GM18520 (cell line): ENCODE measurements around the gene ARHGAP9.
A peak's percentile ranks its signal among the peaks of the same experiment; 100 is the strongest.

Source experiments
- ATAC-seq: cut with Tn5 transposase; IDR thresholded peaks from one replicate; pipeline ENCODE4 v1.9.1; 2021; ENCODE audit not compliant: unreplicated experiment

ARHGAP9 gene

DNA sequence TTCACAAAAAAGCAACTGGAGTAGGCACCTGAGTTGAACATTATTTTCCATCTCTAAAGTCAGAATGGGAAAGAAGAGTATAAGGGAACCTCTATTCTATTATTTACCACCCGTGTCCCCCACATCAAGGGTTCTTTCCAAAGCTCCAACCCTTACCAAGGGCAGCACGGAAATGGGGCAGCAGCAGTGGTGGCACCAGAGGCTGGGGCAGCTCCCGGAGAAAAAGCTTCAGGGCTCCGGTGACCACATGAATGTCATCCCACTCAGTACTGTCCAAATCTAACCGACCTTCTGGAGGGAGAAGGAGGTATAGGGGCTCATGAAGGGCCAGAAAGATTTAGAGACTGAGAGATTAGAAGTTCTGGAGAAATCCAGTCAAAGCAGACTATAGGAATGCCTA is 5.8 kb downstream of the ARHGAP9 start:
- ATAC-seq = no peak

DNA sequence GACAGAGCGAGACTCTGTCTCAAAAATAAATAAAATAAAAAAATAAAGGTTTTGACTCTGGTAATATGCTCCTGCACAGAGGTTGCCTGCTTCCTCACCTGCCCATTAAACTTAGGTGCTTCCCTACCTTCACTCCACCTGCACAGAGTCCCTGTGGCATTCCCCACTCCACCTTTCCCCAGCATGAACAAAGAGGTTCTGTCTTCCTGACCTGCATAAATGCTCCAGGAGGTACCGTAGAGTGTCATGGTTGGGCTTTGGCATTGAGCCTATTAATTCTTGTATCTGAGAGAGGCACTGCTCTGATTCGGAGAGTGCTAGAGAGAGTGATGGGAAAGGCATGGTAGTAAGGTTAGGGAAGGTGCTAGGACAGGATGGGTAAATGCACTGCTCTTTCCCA is 6.3 kb downstream of the ARHGAP9 start:
- no peak for ATAC-seq

DNA sequence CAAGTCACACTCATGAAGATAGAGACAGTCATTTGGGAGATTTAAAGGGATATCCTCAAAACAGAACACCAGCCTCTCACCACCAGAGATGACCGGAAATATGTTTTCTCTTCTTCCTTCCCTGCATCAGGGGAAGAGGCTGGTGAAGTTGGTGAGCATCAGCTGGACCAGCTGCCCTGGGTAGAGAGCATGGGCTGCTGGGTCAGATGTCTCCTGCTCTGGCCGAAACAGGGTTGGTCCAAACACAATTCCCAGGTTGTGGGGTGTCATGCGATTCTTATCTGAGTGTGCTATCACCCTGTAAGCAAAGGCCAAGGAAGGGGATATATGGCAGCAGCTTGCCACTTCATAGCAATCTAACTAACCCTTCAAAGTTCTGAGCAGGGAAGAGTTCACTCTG is 7.3 kb downstream of the ARHGAP9 start:
- ATAC-seq = no peak

DNA sequence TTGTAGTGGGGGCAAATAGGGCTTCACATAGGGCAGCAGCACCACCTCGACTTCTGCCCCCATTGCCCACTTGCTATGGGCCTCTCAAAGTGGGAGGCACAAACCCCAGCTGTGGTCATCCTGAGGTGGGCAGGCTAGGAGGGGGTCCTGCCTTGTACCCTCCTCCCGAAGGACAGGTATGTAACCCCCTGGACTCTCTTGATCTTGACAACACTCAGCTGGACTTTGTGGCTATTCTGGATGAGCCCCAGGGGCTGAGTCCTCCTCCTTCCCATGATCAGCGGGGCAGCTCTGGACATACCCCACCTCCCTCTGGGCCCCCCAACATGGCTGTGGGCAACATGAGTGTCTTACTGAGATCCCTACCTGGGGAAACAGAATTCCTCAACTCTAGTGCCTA is 8.0 kb downstream of the ARHGAP9 start:
- ATAC-seq = no peak

DNA sequence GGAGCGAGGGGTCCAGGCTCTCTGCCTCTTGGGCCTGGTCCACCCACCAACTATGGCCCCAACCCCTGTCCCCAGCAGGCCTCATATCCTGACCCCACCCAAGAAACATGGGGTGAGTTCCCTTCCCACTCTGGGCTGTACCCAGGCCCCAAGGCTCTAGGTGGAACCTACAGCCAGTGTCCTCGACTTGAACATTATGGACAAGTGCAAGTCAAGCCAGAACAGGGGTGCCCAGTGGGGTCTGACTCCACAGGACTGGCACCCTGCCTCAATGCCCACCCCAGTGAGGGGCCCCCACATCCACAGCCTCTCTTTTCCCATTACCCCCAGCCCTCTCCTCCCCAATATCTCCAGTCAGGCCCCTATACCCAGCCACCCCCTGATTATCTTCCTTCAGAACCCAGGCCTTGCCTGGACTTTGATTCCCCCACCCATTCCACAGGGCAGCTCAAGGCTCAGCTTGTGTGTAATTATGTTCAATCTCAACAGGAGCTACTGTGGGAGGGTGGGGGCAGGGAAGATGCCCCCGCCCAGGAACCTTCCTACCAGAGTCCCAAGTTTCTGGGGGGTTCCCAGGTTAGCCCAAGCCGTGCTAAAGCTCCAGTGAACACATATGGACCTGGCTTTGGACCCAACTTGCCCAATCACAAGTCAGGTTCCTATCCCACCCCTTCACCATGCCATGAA is 8.6 kb downstream of the ARHGAP9 start:
- no peak for ATAC-seq

DNA sequence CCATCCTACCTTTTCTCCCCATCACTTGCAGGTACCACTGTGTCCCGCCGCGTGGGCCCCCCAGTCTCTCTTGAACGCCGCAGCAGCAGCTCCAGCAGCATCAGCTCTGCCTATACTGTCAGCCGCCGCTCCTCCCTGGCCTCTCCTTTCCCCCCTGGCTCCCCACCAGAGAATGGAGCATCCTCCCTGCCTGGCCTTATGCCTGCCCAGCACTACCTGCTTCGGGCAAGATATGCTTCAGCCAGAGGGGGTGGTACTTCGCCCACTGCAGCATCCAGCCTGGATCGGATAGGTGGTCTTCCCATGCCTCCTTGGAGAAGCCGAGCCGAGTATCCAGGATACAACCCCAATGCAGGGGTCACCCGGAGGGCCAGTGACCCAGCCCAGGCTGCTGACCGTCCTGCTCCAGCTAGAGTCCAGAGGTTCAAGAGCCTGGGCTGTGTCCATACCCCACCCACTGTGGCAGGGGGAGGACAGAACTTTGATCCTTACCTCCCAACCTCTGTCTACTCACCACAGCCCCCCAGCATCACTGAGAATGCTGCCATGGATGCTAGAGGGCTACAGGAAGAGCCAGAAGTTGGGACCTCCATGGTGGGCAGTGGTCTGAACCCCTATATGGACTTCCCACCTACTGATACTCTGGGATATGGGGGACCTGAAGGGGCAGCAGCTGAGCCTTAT is 9.2 kb downstream of the ARHGAP9 start:
- ATAC-seq = no peak

DNA sequence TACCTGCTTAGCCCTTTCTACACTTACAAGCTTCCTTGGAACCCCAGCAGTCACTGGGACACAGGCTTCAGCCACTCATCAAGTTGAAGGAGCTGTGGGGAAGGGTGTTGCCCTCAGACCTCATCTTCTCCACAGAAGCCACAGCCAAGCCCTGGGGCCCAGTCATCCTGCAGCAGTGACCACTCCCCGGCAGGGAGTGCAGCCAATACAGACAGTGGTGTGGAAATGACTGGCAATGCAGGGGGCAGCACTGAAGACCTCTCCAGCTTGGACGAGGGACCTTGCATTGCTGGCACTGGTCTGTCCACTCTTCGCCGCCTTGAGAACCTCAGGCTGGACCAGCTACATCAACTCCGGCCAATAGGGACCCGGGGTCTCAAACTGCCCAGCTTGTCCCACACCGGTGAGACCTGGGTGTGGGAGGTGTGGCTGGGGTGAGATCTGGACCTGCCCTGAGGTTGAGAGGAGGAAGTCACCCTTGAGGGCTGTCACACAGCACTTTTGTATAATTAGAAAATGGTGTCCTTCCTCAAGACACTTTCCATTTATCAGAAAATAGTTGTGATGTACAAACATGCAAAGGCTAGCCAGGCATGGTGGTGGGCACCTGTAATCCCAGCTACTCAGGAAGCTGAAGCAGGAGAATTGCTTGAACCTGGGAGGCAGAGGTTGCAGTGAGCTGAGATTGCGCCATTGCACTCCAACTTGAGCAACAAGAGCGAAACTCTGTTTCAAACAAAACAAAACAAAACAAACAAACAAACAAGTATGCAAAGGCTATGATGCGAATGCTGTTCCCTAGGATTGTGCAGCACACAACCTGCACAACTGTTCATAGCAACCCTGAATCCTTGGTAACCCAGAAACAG is 10.1 kb downstream of the ARHGAP9 start:
- ATAC-seq = no peak

DNA sequence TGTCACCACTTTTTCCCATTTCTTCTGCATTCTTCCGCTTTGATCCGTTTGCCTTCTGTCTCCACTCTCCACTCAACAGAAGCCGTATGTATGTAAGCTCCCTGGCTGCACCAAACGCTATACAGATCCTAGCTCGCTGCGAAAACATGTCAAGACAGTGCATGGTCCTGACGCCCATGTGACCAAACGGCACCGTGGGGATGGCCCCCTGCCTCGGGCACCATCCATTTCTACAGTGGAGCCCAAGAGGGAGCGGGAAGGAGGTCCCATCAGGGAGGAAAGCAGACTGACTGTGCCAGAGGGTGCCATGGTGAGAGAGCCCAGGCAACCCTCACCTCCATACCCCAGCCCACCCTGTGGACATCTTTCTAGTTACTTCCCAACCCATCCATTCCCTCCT is 11.8 kb downstream of the ARHGAP9 start:
- ATAC-seq = no peak

DNA sequence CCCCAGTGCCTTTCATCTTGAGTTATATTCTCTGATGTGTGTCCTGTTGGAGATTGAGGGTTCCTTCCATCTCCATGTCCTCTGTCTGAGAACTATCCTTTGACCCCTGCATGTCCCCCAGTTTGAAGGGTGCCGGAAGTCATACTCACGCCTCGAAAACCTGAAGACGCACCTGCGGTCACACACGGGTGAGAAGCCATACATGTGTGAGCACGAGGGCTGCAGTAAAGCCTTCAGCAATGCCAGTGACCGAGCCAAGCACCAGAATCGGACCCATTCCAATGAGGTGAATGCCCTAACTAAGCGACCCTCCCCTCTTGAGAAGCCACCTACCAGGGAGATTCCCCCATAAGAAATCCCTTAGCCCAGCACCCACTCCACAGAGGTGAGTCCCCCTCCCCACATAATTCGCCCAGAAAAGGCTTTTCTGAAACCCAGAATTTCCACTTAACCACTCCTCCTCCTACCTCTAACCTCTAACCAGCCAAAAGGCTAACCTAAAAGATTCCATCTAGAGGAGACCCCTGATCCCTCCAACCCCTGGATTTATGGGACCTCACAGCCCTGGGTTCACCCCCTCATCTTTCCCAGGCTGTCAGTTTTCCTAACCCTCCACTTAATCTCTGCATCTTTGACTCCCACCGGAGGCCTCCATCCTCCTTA is 12.3 kb downstream of the ARHGAP9 start:
- no peak for ATAC-seq

DNA sequence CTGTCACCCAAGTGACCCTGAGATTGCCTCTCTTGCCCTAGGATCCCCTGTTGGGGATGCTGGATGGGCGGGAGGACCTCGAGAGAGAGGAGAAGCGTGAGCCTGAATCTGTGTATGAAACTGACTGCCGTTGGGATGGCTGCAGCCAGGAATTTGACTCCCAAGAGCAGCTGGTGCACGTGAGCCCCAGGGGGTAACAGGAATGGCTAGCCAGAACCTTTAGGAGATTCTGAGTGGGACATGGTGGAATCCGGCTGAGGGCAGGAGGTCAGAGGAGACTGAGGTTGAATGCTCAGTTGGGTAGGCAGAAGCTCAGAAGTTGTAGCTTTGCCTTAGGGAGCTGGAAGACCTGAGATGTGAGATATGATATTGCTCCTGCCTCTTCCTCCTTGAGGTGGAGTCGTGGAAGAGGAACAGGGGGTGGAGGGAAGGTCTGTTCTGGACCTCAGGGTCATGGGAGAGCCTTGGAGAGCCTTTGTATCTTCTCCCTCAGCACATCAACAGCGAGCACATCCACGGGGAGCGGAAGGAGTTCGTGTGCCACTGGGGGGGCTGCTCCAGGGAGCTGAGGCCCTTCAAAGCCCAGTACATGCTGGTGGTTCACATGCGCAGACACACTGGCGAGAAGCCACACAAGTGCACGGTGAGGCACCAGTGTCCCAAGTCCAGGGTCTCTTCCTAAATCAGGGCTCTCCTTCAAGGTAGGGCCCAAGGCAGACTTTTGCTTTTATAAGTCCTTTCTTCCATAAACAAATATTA is 13.7 kb downstream of the ARHGAP9 start:
- ATAC-seq = no peak

DNA sequence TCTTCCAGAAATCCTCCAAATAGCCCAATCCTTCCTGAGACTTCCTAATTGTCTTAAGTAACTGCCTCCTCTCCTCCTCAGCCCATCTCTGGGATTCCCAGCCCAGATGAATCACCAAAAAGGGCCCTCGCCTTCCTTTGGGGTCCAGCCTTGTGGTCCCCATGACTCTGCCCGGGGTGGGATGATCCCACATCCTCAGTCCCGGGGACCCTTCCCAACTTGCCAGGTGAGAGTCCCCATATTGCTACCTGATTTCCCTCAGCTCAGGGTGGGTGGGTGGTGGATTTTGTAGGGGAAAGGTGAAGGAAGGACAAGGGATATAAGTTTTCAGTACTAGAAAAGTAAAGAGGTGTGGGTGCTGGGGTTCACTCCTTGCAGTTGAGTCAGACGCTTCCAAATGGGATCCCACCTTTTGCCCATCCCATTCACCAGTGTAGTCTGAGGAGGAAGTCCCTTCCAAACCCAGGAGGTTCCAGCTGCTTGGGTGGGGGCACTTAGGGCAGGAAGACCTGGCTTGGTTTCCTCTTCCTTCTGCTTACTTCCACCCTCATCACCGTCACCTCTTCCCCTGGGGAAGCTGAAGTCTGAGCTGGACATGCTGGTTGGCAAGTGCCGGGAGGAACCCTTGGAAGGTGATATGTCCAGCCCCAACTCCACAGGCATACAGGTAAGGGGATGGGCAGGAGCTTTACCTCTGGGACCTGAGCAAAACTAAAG is 14.5 kb downstream of the ARHGAP9 start:
- ATAC-seq = no peak

DNA sequence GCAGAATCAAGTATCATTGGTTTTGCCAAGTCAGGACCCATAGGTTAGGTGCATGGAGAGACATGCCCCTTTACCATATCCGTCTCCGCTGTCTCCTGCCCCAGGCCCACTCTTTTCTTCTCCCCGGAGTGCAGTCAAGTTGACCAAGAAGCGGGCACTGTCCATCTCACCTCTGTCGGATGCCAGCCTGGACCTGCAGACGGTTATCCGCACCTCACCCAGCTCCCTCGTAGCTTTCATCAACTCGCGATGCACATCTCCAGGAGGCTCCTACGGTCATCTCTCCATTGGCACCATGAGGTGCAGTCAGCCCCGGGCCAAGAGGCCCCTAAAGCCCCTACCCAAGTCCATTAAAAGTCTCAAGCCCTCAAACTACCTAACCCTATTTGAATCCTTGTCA is 15.1 kb downstream of the ARHGAP9 start:
- no peak for ATAC-seq

DNA sequence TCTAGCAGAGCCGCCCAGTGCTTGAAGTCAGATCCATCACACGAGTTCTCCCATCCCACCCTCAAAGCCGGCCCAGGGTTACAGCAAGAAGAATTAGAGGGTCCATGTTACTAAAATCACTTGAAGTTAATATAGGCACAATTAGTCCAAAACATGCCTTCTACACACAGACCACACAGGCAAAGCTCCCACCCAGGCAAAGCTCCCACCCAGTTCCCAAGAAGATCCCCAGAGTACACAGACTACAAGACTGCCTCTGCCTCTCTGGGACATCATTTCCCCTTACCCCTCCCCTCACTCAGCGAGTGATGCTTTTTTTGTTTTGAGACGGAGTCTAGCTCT is 16.8 kb downstream of the ARHGAP9 start:
- no peak for ATAC-seq

DNA sequence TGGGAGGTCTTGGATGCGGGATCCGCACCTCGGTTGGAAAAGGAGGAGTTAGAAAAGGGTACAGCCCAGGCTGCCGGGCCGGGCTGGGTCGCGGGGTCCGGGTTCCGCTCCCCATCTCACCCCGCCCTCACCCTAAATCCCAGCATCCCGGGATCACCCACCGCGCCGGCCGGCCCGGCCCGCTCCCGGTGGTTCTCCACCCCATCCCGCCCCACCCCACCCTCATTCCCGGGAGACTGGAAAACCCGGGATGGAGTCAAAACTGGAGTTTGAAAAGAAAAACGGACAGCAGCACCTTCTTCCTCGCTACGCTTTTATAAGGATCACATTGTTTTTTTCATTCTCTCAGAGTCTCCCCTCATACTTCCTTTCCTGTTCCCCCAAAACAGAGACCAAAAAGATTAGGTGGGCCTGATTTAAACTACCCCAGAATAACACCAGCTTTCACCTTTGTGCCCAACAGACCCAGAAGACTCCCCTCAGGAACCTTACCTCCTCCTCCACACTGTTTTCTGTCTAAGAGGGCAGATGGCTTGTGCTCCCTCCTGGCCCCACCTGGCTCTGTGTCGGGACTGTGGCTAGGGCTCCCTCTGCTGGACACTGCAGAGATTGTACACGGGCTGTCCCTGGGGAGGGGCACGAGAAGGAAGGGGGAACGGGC is 17.3 kb downstream of the ARHGAP9 start:
- ATAC-seq = peak; percentile 48

DNA sequence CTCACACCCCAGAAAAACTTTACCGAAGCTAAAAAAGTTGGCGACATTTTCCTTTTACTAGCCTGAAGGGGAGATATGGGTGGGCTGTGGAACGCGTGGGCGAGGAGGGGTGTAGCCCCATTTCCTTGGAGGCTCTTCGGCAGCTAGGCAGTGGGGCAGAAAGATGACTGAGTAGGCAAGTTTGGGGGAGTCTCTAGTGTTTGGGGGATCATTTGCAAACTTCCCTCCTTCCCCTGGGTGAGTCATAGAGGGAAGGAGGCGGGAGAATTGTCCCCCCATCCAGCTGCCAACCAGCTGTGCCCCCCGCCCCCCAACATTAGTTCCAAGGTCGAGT is 17.8 kb downstream of the ARHGAP9 start:
- no peak for ATAC-seq

DNA sequence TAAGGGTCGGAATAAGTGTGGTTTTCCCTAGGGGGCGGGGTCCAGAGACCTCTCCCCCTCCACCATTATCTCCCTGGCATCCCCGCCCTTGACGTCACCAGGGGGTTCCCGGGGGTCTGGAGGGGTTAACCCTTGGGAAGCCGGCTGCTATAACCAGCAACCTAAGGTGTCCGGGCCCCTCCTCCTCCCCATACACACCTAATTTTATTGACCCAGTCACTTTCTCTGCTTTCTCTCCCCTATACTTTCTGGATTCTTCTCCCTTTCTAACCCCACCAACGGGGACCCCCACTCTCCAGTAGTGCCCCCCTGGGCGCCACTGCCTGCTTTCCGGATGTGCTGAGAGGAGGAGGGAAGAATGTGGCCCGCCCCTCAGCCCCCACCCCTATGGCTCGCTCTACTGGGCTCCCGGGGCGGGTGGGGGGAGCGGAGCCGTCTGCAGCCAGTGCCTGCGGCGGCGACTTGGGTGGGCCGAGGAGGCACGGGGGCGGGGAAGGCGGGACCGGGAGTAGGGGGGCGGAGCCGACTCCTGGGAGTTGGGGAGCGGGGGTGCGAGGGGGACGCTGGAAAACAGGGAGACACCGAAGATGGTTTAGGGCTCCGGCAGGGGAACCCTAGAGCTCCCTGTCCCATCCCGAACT is 18.3 kb downstream of the ARHGAP9 start:
- ATAC-seq = no peak

DNA sequence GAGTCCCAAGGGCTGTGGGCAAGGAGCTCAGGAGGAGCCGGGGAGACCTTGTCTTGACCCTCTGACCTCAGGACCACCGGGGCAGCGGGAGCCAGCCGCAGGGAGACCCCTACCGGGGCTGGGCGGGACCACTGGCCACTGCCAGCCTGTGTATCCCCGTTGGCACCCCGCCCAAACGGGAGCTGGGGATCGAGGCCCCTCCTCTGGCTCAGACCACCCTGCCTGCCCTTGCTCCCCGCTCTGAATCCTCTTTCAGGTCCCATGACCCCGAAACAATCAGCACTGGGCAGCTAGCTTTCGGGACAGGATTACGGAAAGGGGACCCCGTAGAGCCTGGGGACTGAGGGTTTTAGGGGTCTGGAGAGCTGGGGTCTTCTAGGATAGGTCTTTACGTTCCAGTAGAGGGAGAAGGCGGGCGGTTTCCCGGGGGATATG is 18.8 kb downstream of the ARHGAP9 start:
- ATAC-seq = no peak

DNA sequence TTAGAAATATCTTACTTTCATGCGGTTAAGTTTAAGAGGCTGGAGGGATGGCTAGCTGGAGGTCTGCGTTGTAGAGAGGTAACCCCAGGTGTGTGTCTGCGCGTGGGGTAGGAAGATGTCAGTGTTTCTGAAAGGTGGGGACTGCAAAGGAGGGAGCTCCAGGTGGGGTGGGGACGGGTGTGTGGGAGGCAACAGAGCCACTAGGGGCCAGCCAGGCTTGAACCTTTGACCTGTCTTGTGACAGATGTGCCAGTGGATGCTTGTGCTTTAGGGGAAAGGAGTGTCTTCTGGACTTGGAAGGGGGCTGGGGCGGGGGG is 19.2 kb downstream of the ARHGAP9 start:
- no peak for ATAC-seq

DNA sequence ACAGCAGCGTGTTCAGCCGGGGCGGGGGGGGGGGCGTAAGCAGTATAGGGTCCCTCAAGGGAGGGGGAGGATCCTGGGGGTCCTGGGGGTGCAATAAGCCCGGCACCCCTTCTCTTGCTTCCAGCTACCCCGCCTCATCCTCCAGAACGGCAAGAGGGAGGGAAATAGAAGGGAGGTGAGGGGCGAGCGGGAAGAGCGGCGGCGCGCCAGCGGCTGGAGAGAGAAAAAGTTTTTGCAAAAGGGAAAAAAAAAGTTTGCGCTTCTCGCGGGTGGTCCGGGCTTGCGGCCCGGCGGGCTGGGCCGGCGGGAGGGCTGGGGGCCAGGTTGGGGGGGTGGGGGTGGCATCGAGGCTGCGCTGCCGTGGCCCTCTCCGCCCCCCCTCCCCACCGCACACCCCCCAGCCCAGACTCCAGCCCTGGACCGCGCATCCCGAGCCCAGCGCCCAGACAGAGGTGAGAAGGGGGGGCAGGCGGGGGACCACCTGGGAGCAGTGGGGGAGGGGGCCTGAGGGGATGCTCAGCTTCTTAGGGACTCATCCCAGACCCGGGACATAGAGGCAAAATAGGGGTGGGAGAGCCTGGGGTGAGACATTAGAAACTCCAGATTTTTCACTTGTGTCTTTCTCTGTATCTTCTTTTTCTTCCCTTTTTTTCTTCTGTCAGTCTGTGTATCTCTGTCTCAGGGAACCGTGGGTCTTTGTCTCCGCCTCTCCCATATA is 19.8 kb downstream of the ARHGAP9 start, which contains the start of gene GLI1:
Gene GLI1, plus strand, starts transcription at position 36 of the 718 bp plus-strand sequence. CDS start 3,907 bp downstream, outside the sequence.
- ATAC-seq = no peak
